Kidney capillary endothelial cell (primary cell): ENCODE data around the gene TMEM175.

Experiments
- DNase-seq: peaks from one replicate; pipeline ENCODE4 v3.0.0-alpha.2; 2018; ENCODE audit warnings: low spot score

The TMEM175 gene

DNA sequence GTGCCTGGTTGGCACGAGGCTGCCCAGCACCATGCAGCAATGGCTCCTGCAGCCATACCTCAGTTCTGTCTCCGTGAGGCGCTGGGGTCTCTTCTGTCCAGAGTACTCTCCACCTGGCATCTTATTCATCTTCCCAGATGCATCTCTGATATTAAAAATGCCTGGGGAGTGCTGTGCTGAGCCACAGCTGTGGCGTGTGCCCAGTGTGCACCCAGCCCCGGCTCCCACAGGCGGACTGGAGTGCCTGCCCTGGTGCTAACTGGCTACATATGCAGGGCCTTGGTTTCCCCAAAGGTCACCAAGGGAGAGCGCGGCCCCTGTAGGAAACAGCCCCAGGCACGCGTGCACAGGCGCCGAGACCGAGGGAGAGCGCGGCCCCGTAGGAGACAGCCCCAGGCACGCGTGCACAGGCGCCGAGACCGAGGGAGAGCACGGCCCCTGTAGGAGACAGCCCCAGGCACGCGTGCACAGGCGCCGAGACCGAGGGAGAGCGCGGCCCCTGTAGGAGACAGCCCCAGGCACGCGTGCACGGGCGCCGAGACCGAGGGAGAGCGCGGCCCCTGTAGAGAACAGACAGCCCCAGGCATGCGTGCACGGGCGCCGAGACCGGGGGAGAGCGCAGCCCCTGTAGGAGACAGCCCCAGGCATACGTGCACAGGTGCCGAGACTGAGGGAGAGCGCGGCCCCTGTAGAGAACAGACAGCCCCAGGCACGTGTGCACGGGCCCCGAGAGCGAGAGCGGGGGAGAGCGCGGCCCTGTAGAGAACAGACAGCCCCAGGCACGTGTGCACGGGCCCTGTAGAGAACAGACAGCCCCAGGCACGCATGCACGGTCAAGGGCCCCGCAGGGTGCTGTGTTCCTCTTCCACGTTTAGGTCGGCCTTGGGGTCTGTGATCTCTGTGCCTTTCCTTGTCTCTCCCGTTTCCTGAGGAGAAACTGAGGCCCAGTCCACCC, 14.5 kb downstream of the TMEM175 start:
- DNase-seq: no peak

DNA sequence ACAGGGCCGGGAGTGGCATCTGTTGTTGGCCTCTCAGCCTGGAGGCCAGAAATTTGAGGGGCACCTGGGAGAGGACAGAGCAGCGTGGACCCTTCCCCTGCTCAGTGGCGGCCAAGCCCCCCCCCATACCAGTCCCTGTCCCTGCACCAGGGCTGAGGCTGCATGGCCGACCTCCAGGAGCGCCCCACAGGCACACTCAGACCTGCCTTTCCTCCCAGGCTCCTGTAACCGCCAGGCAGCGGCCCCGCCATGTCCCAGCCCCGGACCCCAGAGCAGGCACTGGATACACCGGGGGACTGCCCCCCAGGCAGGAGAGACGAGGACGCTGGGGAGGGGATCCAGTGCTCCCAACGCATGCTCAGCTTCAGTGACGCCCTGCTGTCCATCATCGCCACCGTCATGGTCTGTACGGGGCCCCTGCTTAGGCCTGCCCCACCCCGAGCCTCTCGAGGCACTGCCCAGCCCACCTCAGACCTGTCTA, 15.3 kb downstream of the TMEM175 start:
- no peak for DNase-seq

DNA sequence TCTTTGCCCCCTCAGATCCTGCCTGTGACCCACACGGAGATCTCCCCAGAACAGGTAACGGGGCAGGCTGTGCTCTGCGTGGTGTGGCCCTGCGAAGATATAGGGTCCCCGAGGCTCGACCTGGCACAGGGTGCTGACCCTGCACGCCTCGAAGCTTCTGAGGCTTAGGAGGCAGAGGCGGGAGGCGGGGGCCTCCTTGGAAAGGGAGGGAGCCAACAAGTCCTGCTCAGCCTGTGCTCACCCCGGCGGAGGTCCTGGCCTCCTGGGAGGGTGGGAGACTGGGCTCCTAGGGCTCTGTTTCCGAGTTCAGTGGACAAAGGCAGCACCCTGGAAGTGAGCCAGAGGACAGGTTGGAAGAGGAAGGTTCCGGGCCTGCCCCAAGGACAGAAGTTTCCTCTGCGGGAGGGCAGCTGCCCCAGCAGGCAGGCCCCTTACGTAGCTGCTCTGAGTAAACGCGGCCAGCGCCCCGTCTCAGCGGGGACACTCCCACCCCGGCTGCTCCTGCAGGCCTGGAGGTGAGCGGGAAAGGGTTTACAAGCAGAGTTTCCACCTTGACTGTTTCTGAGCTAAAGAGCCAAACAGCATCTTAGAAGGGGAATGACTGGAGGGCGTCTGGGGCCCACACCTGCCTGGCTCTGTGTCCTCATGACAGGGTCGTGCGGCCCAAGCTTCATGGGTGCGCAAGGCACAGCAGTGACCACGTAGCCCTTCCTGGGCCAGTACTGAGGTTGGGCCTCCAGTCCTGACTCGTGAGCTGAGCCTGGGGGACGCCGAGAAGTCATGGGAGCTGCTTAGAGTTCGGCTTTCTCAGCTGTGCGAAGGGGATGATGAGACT, 16.1 kb downstream of the TMEM175 start:
- DNase-seq: no peak

DNA sequence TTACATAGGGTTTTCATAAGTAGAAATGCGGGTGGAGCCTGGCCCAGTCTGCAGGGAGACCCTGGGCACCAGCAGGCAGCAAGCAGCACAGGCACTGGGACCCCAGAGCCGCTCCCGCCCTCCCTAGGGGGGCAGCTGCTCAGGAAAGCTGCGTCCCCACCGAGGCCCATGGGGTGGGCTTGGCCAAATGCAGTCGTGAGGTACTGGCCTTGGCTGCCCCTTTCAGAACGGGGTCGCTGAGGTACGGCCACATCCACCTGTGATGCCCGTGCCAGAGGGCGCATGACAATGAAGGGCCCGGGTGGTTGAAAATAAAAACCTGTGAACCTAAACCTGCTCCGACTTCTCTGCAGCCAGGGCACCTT, 16.7 kb downstream of the TMEM175 start:
- DNase-seq: no peak

DNA sequence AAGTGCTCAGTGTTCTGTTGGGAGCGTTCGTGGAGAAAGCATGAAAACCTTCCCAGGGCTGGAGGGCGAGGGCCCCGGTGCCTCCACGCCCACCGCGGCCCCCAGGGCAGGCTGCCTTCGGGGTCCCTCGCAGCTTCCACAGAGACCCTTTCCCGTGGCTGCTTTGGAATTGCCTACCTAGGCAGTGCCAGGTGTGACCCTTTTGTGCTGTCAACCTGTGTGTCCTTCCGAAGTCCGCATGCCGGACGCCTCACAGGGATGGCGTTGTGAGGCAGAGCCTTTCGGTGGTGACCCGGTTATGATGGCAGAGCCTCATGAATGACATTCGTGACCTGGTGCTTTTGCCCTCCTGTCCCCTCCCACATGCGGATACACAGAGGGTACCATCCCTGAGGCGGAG, 17.4 kb downstream of the TMEM175 start:
- DNase-seq: no peak

DNA sequence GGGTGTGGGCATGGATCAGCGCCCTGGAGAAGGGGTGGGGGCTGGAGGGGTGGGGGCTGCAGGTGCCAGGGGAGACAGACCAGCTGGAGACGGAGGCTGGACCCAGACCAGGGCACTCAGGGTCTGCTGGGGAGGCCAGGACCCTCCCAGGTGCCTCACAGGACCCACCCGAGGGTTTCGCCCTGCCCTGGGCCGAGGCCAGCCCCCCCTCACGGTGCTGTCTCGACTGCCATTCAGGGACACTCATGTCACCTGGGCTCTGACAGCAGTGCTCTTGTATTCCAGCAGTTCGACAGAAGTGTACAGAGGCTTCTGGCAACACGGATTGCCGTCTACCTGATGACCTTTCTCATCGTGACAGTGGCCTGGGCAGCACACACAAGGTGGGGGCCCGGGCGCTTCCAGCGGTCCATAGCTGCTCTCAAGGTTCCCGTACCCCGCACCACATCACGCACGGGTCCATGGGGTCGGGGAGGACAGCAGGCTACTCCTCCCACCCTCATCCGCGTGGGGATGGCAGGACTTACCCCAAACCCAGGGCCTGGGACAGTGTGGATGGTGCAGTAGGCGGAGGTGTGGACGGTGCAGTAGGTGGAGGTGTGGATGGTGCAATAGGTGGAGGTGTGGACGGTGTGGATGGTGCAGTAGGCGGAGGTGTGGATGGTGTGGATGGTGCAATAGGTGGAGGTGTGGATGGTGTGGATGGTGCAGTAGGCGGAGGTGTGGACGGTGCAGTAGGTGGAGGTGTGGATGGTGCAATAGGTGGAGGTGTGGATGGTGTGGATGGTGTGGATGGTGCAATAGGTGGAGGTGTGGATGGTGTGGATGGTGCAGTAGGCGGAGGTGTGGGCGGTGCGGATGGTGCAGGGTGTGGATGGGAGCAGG, 18.1 kb downstream of the TMEM175 start:
- DNase-seq: no peak

DNA sequence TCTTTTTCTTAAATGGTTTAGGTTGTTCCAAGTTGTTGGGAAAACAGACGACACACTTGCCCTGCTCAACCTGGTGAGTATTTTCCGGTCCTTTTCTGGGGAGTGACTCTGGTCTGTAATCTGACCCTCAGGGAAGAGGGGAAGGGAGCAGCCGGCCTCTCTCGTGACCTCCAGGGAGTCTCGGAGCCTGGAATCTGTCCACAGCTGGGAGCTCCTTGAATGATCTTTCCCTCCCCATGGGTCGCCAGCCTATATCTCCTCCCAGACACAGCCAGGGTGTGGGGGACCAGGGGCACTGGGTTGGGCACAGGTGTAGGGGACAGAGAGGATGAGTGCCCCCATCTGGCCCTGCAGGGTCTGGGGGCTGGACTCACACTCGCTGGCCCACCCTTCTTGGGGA, 18.9 kb downstream of the TMEM175 start:
- no peak for DNase-seq

DNA sequence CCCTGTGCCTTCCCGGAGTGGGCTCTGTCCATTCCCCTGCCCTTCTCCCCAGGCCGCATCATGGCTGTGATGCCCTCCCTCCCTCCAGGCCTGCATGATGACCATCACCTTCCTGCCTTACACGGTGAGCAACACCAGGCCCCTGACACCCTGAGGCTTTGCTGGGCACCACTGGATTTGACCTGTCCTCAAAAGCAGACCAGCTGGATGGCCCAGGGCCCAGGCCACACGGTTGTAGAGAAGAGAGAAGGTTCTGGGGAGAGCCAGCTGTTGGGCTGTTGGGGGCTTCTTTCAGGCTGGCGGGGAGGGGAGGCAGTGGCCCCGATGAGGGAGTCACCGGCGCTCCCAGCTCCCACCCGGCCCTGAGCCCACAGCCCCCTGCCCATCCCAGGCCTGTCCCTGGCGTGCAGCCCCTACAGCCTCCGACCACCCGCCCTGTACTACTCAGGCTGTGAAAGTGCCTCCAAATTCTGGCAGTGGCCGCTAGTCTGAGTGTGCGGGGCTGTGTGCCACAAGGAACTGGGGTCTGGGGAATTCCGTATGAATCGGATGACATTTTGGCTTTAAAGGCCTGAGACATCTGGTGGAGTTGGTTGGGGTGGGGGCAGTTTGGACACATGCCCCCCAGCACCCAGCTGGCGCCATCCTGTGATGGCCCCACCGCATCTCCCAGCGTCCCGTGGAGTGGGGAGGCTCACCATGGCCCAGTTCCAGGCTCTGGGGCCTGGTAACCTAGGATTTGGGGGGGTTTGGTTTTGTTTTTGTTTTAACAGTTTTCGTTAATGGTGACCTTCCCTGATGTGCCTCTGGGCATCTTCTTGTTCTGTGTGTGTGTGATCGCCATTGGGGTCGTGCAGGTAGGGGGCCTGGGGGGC, 19.6 kb downstream of the TMEM175 start:
- DNase-seq: no peak

DNA sequence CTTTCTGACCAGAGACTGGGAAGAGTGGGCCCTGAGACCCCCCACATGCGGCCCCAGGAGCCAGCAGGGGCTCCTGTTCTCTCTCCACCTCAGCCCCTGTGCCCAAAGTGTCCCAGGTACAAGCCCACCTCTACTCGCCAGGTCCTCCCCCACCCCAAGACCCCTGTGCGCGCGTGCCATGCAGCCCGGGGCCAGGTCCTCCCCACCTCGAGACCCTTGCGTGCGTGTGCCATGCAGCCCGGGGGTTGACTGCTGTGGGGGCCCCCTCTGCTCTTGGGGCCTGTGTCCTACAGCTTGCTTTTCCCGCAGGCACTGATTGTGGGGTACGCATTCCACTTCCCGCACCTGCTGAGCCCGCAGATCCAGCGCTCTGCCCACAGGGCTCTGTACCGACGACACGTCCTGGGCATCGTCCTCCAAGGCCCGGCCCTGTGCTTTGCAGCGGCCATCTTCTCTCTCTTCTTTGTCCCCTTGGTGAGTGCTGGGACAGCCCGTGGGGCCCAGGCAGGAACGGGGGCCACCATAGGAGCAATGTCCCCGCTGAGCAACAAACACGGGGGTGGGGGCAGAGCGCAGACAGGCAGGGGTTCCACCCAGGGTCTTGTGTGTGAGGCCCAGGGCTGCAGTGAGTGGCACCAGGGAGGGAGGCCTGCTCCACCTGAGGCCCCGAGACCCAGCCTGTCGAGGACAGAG, 20.8 kb downstream of the TMEM175 start:
- DNase-seq: no peak

DNA sequence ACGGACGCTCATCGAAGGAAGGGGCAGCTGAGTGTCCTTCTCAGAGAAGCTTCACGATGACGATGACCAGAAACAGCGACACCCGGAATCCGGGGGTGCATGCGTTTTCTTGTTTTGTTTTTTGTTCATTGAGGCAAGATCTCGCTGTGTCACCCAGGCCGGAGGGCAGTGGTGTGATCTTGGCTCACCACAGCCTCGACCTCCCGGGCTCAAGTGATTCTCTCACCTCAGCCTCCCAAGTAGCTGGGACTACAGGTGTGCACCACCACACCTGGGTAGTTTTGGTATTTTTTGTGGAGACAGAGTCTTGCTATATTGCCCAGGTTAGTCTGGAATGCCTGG, 21.3 kb downstream of the TMEM175 start:
- DNase-seq: no peak

DNA sequence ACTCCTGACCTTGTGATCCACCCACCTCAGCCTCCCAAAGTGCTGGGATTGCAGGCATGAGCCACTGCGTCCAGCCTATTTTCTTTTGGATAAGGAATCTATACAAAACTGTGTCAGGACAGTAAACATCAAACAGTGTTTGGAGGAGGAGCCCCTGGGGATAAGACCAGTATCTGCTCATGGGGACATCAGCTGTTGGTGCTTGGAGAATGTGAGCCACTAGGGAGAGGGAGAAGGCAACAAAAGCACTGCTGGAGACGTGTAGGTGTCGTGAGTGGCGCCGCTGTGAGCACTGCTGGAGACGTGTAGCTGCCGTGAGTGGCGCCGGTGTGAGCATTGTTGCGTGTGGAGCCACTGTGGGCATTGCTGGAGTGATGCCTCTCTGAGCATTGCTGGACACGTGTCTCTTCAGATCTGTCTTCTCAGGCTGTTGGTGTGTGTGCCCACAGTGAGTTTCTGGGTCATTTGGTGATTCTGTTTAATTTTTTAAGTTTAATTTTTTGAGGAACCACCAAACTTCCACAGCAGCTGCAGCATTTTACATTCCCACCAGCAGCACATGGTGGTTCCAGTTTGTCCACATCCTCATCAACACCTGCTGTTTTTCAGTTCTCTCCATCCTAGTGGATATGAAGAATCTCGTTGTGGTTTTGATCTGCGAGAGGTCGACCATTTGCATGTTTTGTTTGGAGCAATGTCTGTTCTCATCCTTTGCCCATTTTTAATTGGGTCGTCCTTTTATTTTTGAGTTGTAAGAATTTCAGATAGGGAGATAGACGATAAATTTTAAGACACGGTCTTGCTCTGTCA, 22.2 kb downstream of the TMEM175 start:
- no peak for DNase-seq

DNA sequence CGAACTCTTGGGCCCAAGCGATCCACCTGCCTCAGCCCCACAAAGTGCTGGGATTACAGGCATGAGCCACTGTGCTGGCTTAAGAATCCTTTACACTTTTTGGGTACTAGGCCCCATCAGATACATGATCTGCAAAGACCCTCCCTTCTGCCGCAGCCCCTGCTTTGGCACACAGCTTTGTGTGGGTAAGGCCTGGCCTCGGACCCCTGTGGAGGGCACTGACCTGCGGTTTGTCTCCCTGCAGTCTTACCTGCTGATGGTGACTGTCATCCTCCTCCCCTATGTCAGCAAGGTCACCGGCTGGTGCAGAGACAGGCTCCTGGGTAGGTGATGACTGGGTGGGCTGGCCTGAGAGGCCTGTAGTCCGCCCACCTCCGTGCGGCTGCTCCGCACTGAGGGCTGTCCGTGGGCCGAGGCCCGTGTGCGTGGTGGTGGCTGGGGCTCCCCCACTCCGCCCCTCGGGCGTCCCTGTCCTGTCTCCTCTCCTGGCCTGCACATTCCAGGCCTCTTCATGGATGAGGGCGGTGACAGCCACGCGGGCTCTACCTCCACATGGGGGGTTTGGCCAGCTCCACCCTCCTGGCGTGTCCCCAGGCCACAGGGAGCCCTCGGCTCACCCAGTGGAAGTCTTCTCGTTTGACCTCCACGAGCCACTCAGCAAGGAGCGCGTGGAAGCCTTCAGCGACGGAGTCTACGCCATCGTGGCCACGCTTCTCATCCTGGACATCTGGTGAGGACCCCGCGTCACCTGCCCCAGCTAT, 23.1 kb downstream of the TMEM175 start:
- no peak for DNase-seq

DNA sequence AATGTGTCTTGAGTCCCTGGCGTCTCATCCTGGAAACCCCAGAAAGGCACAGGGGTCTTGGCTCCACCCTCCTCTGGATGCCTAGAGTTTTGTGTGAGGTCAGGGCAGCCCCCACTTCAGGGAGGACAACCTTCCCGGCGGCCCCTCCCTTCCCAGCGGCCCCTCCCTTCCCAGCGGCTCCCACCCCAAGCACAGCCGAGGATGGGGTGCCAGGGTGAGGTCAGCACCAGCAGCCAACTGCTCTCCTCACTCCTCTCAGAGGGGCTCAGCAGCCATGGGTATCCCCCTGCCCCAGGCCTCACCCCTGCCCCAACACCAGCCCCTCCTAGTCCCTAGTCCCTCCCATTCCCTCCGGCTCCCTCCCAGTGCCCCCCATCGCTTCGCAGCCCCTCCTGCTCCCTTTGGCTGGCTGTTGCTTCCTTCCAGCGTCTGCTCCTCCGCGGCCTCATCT, 23.7 kb downstream of the TMEM175 start:
- DNase-seq: no peak

DNA sequence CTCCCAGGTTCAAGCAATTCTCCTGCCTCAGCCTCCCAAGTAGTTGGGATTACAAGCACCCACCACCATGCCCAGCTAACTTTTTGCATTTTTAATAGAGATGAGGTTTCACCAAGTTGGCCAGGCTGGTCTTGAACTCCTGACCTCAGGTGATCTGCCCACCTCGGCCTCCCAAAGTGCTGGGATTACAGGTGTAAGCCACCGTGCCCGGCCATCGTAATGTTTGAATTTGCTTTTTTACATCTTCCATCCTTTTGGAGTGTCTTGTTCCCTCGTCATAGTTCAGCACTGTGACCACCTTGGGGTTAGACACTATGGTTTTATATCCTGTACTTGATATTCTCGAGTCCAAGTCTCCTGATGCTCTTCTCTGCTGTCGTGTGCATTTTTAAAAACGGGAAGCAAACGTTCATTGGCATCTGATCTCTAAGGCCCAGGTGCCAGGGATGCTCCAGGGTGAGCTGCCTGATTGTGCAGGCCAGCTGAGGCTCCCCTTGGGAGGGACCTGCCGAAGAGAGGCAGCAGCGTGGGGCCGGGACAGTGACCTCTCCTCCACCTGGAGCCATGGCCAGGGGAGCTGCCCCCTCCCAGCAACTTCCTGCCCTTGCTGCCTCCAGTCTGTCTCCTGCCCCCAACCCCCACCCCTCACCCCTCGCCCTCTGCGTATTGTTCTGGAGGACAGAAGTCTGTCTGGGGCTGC, 24.4 kb downstream of the TMEM175 start:
- DNase-seq: no peak

DNA sequence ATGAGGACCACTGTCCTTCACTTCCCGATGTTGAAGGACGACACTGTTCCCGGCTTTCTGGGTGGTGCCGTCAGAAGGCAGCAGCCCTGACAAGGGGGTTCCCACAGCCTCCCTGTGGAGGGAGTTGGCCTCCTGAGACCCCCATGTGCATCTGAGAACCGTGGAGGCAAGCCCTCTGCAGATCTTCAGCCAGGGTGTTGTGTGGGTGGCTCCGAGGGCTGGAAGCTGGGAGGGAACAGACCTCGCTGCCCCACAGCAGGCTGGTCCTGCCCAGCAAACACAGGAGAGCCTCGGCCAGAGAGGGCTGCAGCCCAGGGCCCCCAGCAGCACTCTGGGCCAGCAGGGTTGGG, 24.9 kb downstream of the TMEM175 start:
- DNase-seq: no peak

DNA sequence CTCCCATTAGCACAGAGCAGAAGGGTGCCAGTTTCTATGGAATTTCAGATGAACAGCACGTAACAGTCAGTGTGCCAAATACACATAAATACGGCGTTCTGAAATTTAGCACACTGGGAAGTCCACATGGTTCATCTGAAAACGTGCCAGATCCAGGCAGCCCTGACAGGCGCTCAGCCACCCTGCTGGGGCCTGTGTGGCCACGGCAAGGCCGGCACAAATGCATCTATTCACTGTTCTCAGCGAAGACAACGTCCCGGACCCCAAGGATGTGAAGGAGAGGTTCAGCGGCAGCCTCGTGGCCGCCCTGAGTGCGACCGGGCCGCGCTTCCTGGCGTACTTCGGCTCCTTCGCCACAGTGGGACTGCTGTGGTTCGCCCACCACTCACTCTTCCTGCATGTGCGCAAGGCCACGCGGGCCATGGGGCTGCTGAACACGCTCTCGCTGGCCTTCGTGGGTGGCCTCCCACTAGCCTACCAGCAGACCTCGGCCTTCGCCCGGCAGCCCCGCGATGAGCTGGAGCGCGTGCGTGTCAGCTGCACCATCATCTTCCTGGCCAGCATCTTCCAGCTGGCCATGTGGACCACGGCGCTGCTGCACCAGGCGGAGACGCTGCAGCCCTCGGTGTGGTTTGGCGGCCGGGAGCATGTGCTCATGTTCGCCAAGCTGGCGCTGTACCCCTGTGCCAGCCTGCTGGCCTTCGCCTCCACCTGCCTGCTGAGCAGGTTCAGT, 25.5 kb downstream of the TMEM175 start:
- DNase-seq: no peak

DNA sequence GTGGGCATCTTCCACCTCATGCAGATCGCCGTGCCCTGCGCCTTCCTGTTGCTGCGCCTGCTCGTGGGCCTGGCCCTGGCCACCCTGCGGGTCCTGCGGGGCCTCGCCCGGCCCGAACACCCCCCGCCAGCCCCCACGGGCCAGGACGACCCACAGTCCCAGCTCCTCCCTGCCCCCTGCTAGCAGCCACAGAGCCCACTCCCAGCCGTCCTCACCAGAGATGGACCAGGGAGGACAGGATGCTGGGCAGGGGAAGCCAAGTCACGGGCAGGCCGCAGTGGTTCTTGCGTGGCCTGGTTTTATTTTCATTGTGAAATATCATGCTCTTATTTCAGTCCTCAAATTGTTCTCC, 26.0 kb downstream of the TMEM175 start:
- DNase-seq: no peak
